ENCODE data around the gene GATA5.

GATA5 gene

GRCh38 chr20:62455929-62456328 lies 19.9 kb downstream of the GATA5 start:
- ChIA-PET CTCF (no interaction called here), POLR2A (no interaction called here)

GRCh38 chr20:62454904-62455636 lies 20.7 kb downstream of the GATA5 start:
- DNase-seq (ENCODE audit: extremely low spot score): no peak
- ChIA-PET POLR2A (no interaction called here), CTCF (no interaction called here)
- TF ChIP-seq FOXM1 (IDR thresholded peaks at IDR 0.05; ENCODE audit: borderline replicate concordance): no peak
- no peak for TF ChIP-seq ELF4 (IDR thresholded peaks at IDR 0.05)
- TF ChIP-seq TARDBP (IDR thresholded peaks at IDR 0.05): no peak
- no peak for TF ChIP-seq SP1 (IDR thresholded peaks at IDR 0.05)
- TF ChIP-seq ARNT (IDR thresholded peaks at IDR 0.05): no peak

More at GRCh38 chr20:62455929-62456328, 19.9 kb downstream of the GATA5 start:
- no peak for TF ChIP-seq NFRKB (IDR thresholded peaks at IDR 0.05)
- no peak for TF ChIP-seq HDGF (IDR thresholded peaks at IDR 0.05; ENCODE audit: borderline replicate concordance)
- TF ChIP-seq TARDBP (IDR thresholded peaks at IDR 0.05): no peak
- TF ChIP-seq FOXA1 (IDR thresholded peaks at IDR 0.05): no peak
- no peak for TF ChIP-seq SP1 (IDR thresholded peaks at IDR 0.05)
- no peak for TF ChIP-seq FOXK2 (IDR thresholded peaks at IDR 0.05)
- no peak for TF ChIP-seq BHLHE40 (IDR thresholded peaks at IDR 0.05; ENCODE audit: borderline replicate concordance)
- TF ChIP-seq L3MBTL2 (conservative IDR thresholded peaks at IDR 0.05): no peak
- no peak for TF ChIP-seq ELF4 (IDR thresholded peaks at IDR 0.05)
- no peak for TF ChIP-seq CTBP1 (IDR thresholded peaks at IDR 0.05; ENCODE audit: borderline replicate concordance)
- no peak for TF ChIP-seq ARNT (IDR thresholded peaks at IDR 0.05)
- no peak for TF ChIP-seq FOXM1 (IDR thresholded peaks at IDR 0.05; ENCODE audit: borderline replicate concordance)
- DNase-seq (ENCODE audit: extremely low spot score): no peak

GRCh38 chr20:62453186-62453808 lies 22.5 kb downstream of the GATA5 start:
- ChIA-PET POLR2A (no interaction called here), CTCF (no interaction called here)
- no peak for TF ChIP-seq ZNF384 (IDR thresholded peaks at IDR 0.05)
- no peak for TF ChIP-seq ARNT (IDR thresholded peaks at IDR 0.05)
- no peak for TF ChIP-seq PKNOX1 (IDR thresholded peaks at IDR 0.05)
- TF ChIP-seq HDGF (IDR thresholded peaks at IDR 0.05; ENCODE audit: borderline replicate concordance): no peak
- TF ChIP-seq TARDBP (IDR thresholded peaks at IDR 0.05): no peak
- no peak for TF ChIP-seq LEF1 (IDR thresholded peaks at IDR 0.05; ENCODE audit: borderline replicate concordance)
- no peak for TF ChIP-seq FOXA1 (IDR thresholded peaks at IDR 0.05)
- no peak for TF ChIP-seq ELF4 (IDR thresholded peaks at IDR 0.05)
- TF ChIP-seq L3MBTL2 (conservative IDR thresholded peaks at IDR 0.05): no peak
- TF ChIP-seq BHLHE40 (IDR thresholded peaks at IDR 0.05; ENCODE audit: borderline replicate concordance): no peak
- TF ChIP-seq SP1 (IDR thresholded peaks at IDR 0.05): no peak
- no peak for TF ChIP-seq SUZ12 (IDR thresholded peaks at IDR 0.05)
- TF ChIP-seq FOXK2 (IDR thresholded peaks at IDR 0.05): no peak
- no peak for TF ChIP-seq CTBP1 (IDR thresholded peaks at IDR 0.05; ENCODE audit: borderline replicate concordance)
- TF ChIP-seq NFRKB (IDR thresholded peaks at IDR 0.05): no peak
- no peak for TF ChIP-seq FOXM1 (IDR thresholded peaks at IDR 0.05; ENCODE audit: borderline replicate concordance)
- no peak for DNase-seq (ENCODE audit: extremely low spot score)

- ChIA-PET CTCF (no interaction called here), POLR2A (no interaction called here)
- TF ChIP-seq SP1 (IDR thresholded peaks at IDR 0.05): no peak
- no peak for TF ChIP-seq FOXM1 (IDR thresholded peaks at IDR 0.05; ENCODE audit: borderline replicate concordance)
- no peak for DNase-seq (ENCODE audit: extremely low spot score)
These were observed 23.2 kb downstream of the GATA5 start for GRCh38 chr20:62452475-62453095.

- ChIA-PET CTCF (no interaction called here), POLR2A (no interaction called here)
- DNase-seq (ENCODE audit: extremely low spot score): no peak
- TF ChIP-seq LEF1 (IDR thresholded peaks at IDR 0.05; ENCODE audit: borderline replicate concordance) (no peak), ELF4 (IDR thresholded peaks at IDR 0.05) (no peak), HDGF (IDR thresholded peaks at IDR 0.05; ENCODE audit: borderline replicate concordance) (no peak), L3MBTL2 (conservative IDR thresholded peaks at IDR 0.05) (no peak), FOXM1 (IDR thresholded peaks at IDR 0.05; ENCODE audit: borderline replicate concordance) (no peak), FOXA1 (IDR thresholded peaks at IDR 0.05) (no peak), ARNT (IDR thresholded peaks at IDR 0.05) (no peak), ZNF384 (IDR thresholded peaks at IDR 0.05) (no peak)
These were observed 23.8 kb downstream of the GATA5 start for GRCh38 chr20:62451970-62452369.

GRCh38 chr20:62451156-62451767 lies 24.5 kb downstream of the GATA5 start:
- no peak for TF ChIP-seq PKNOX1 (IDR thresholded peaks at IDR 0.05)
- no peak for TF ChIP-seq BHLHE40 (IDR thresholded peaks at IDR 0.05; ENCODE audit: borderline replicate concordance)
- TF ChIP-seq ARNT (IDR thresholded peaks at IDR 0.05): no peak
- no peak for TF ChIP-seq FOXK2 (IDR thresholded peaks at IDR 0.05)
- no peak for TF ChIP-seq SUZ12 (IDR thresholded peaks at IDR 0.05)
- no peak for TF ChIP-seq HDGF (IDR thresholded peaks at IDR 0.05; ENCODE audit: borderline replicate concordance)
- no peak for TF ChIP-seq TARDBP (IDR thresholded peaks at IDR 0.05)
- no peak for TF ChIP-seq FOXA1 (IDR thresholded peaks at IDR 0.05)
- TF ChIP-seq FOXM1 (IDR thresholded peaks at IDR 0.05; ENCODE audit: borderline replicate concordance): no peak
- POLR2A ChIA-PET: no interaction called here
- no peak for DNase-seq (ENCODE audit: extremely low spot score)
- CTCF ChIA-PET: no interaction called here

Measured in HEK293T (cell line).